ENCODE results near the gene ZNF460. TPM values are rescaled to one million over a fixed set of nuclear protein-coding genes. Genes with fewer than 3 reads are reported as not detected.
"Not testable (repeated sequence)": the region's sequence is repeated elsewhere in the genome, so short reads cannot be mapped to it uniquely, and the experiment has no call there.

ZNF460 gene
- total RNA-seq, 1 experiment from 2014 or later = 62.9 TPM

- no peak for TF ChIP-seq ZSCAN18 (CRISPR knock-in tag; IDR thresholded peaks at IDR 0.05)
- TF ChIP-seq ZMAT4 (CRISPR knock-in tag; IDR thresholded peaks at IDR 0.05) = no peak
- no peak for TF ChIP-seq ELF4 (CRISPR knock-in tag; IDR thresholded peaks at IDR 0.05; ENCODE audit: low read depth)
- no peak for TF ChIP-seq MYBL2 (CRISPR knock-in tag; IDR thresholded peaks at IDR 0.05)
Observed at GRCh38 chr19:57273014-57273413, 7.3 kb upstream of the ZNF460 start (continued).

- TF ChIP-seq PREB (CRISPR knock-in tag; IDR thresholded peaks at IDR 0.05; ENCODE audit: borderline replicate concordance) (no peak), ZNF396 (CRISPR knock-in tag; IDR thresholded peaks at IDR 0.05; ENCODE audit: borderline replicate concordance) (no peak), FOXP1 (CRISPR knock-in tag; IDR thresholded peaks at IDR 0.05; ENCODE audit: borderline replicate concordance) (no peak), FOXJ3 (CRISPR knock-in tag; IDR thresholded peaks at IDR 0.05; ENCODE audit: borderline replicate concordance) (no peak), RELA (CRISPR knock-in tag; IDR thresholded peaks at IDR 0.05; ENCODE audit: borderline replicate concordance) (no peak), FOXK1 (CRISPR knock-in tag; IDR thresholded peaks at IDR 0.05) (no peak), TEAD1 (CRISPR knock-in tag; IDR thresholded peaks at IDR 0.05) (no peak), ZBTB21 (CRISPR knock-in tag; IDR thresholded peaks at IDR 0.05; ENCODE audit: borderline replicate concordance) (no peak), ZNF532 (CRISPR knock-in tag; IDR thresholded peaks at IDR 0.05; ENCODE audit: borderline replicate concordance) (no peak), MLX (CRISPR knock-in tag; IDR thresholded peaks at IDR 0.05) (no peak), ZNF281 (CRISPR knock-in tag; IDR thresholded peaks at IDR 0.05) (no peak), ZNF263 (CRISPR knock-in tag; IDR thresholded peaks at IDR 0.05; ENCODE audit: low read depth) (no peak), NFE2L1 (CRISPR knock-in tag; IDR thresholded peaks at IDR 0.05) (no peak), NFYB (CRISPR knock-in tag; conservative IDR thresholded peaks at IDR 0.05; ENCODE audit: low read depth) (no peak), SMAD3 (CRISPR knock-in tag; IDR thresholded peaks at IDR 0.05; ENCODE audit: borderline replicate concordance) (no peak), ZNF121 (CRISPR knock-in tag; IDR thresholded peaks at IDR 0.05) (no peak), ETV6 (CRISPR knock-in tag; IDR thresholded peaks at IDR 0.05) (no peak), ZNF416 (CRISPR knock-in tag; IDR thresholded peaks at IDR 0.05) (no peak), ZNF423 (CRISPR knock-in tag; IDR thresholded peaks at IDR 0.05) (no peak), SMAD4 (CRISPR knock-in tag; IDR thresholded peaks at IDR 0.05) (no peak)
- no peak for DNase-seq (ENCODE audit: low spot score)
- no peak for ATAC-seq
- Mint-ChIP-seq H3K36me3 (no peaks in the 10 kb centered on the region), H3K9me3 (no peaks in the 10 kb centered on the region), H3K27me3 (ENCODE audit: low read depth) (no peaks in the 10 kb centered on the region; the same call in 1 of the 2 replicates), H3K4me1 (peaks cover 5% of the 10 kb centered on the region), H3K27ac (no peak overlapping the region), H3K4me3 (no peak overlapping the region)
- ChIA-PET POLR2A (no interaction called here), CTCF (no interaction called here)
Observed at GRCh38 chr19:57276430-57276829, 3.9 kb upstream of the ZNF460 start.

- Mint-ChIP-seq H3K4me1 (peaks cover 14% of the 10 kb centered on the region), H3K4me3 (0 out of 2 replicates have a peak overlapping the region, but pooled peaks have one; percentile 14)
- H3K27ac Mint-ChIP-seq; H3K27me3 Mint-ChIP-seq (ENCODE audit: low read depth); DNase-seq (ENCODE audit: low spot score); CTCF ChIA-PET; H3K36me3 Mint-ChIP-seq; ATAC-seq; H3K9me3 Mint-ChIP-seq; POLR2A ChIA-PET: not testable (repeated sequence)
Observed at GRCh38 chr19:57278481-57278880, 1.8 kb upstream of the ZNF460 start.

All from WTC11 (cell line).